ENCODE results near the gene USP44.
"Not testable (repeated sequence)": the region's sequence is repeated elsewhere in the genome, so short reads cannot be mapped to it uniquely, and the experiment has no call there.

Gene USP44

GRCh38 chr12:95551305-95551704, at the start of gene USP44:
USP44 (minus strand) TSS chr12:95551476; CDS start chr12:95534256, 17,220 bp downstream.
- in situ Hi-C loops (cut with MboI; ENCODE audit: low sequenced_read_pairs): no loop called here

- in situ Hi-C loops (cut with MboI; ENCODE audit: low sequenced_read_pairs): no loop called here
These were observed 49.3 kb upstream of the USP44 start for GRCh38 chr12:95600567-95600966.

- in situ Hi-C loops (cut with MboI; ENCODE audit: low sequenced_read_pairs): loop anchor here (25.0 kb wide), 1 partner anchor 212 kb away; no protein-coding TSS in a partner anchor
These were observed 48.6 kb upstream of the USP44 start for GRCh38 chr12:95599880-95600279.

GRCh38 chr12:95594136-95594535, 42.9 kb upstream of the USP44 start:
- in situ Hi-C loops (cut with MboI; ENCODE audit: low sequenced_read_pairs): loop anchor here (25.0 kb wide), 1 partner anchor 218 kb away; no protein-coding TSS in a partner anchor

- in situ Hi-C loops (cut with MboI; ENCODE audit: low sequenced_read_pairs): loop anchor here (25.0 kb wide), 1 partner anchor 219 kb away; no protein-coding TSS in a partner anchor
These were observed 42.1 kb upstream of the USP44 start for GRCh38 chr12:95593266-95593871.

GRCh38 chr12:95591731-95592130, 40.5 kb upstream of the USP44 start:
- in situ Hi-C loops (cut with MboI; ENCODE audit: low sequenced_read_pairs): loop anchor here (25.0 kb wide), 1 partner anchor 221 kb away; no protein-coding TSS in a partner anchor

- in situ Hi-C loops (cut with MboI; ENCODE audit: low sequenced_read_pairs): loop anchor here (25.0 kb wide), 1 partner anchor 222 kb away; no protein-coding TSS in a partner anchor
These were observed 39.5 kb upstream of the USP44 start for GRCh38 chr12:95590775-95591174.

GRCh38 chr12:95583933-95584332, 32.7 kb upstream of the USP44 start:
- in situ Hi-C loops (cut with MboI; ENCODE audit: low sequenced_read_pairs): loop anchor here (25.0 kb wide), 1 partner anchor 228 kb away; no protein-coding TSS in a partner anchor

GRCh38 chr12:95582230-95583058, 31.2 kb upstream of the USP44 start:
- in situ Hi-C loops (cut with MboI; ENCODE audit: low sequenced_read_pairs): loop anchor here (25.0 kb wide), 1 partner anchor 230 kb away; no protein-coding TSS in a partner anchor

GRCh38 chr12:95577820-95578219, 26.5 kb upstream of the USP44 start:
- in situ Hi-C loops (cut with MboI; ENCODE audit: low sequenced_read_pairs): loop anchor here (25.0 kb wide), 1 partner anchor 234 kb away; no protein-coding TSS in a partner anchor

GRCh38 chr12:95574799-95575452, 23.6 kb upstream of the USP44 start:
- in situ Hi-C loops (cut with MboI; ENCODE audit: low sequenced_read_pairs): loop anchor here (25.0 kb wide), 1 partner anchor 237 kb away; no protein-coding TSS in a partner anchor

GRCh38 chr12:95573951-95574576, 22.8 kb upstream of the USP44 start:
- in situ Hi-C loops (cut with MboI; ENCODE audit: low sequenced_read_pairs): no loop called here

- in situ Hi-C loops (cut with MboI; ENCODE audit: low sequenced_read_pairs): no loop called here
These were observed 20.1 kb upstream of the USP44 start for GRCh38 chr12:95571369-95571768.

- in situ Hi-C loops (cut with MboI; ENCODE audit: low sequenced_read_pairs): not testable (repeated sequence)
These were observed 16.8 kb upstream of the USP44 start for GRCh38 chr12:95568045-95568444.

- in situ Hi-C loops (cut with MboI; ENCODE audit: low sequenced_read_pairs): no loop called here
These were observed 6.3 kb upstream of the USP44 start for GRCh38 chr12:95557625-95558024.

GRCh38 chr12:95554532-95555071, 3.3 kb upstream of the USP44 start:
- in situ Hi-C loops (cut with MboI; ENCODE audit: low sequenced_read_pairs): no loop called here

GRCh38 chr12:95553197-95553943, 2.1 kb upstream of the USP44 start:
- in situ Hi-C loops (cut with MboI; ENCODE audit: low sequenced_read_pairs): no loop called here

GRCh38 chr12:95551913-95552516, 739 bp upstream of the USP44 start:
- in situ Hi-C loops (cut with MboI; ENCODE audit: low sequenced_read_pairs): no loop called here

- in situ Hi-C loops (cut with MboI; ENCODE audit: low sequenced_read_pairs): no loop called here
These were observed 1.7 kb downstream of the USP44 start for GRCh38 chr12:95549392-95550084.
